Pancreas (tissue), 10 donors: Measurements from ENCODE around the gene KPNA6. TPM values are rescaled to one million over a fixed set of nuclear protein-coding genes. Genes with fewer than 3 reads are reported as not detected.

Experiments used
- ATAC-seq, 4 donors: fragments of 200-7000 bp; cut with Tn5 transposase; one replicate each; pipeline versions ENCODE4 v1.8.0 to v1.9.1; 2020; ENCODE audit warnings: mild to moderate bottlenecking in 4 of 4, moderate library complexity in 4 of 4
- DNase-seq, 6 donors: peaks; one replicate each; pipeline ENCODE4 v3.0.0-alpha.2; 2020
- FAIRE-seq: peaks from 2 replicates; lab custom pipeline; 2012; peaks lifted over from hg19 to GRCh38; lab: Jason Lieb, UNC
- H3K27ac ChIP-seq, 4 donors: fragments of 200-600 bp; sonication (generic); 1 replicate in 3 of 4; 2 replicates in 1 of 4; pipeline versions ENCODE4 v1.5.0 to v1.8.0; 2020
- H3K27me3 ChIP-seq, 4 donors: fragments of 200-600 bp; one replicate each; pipeline ENCODE4 v1.8.0; 2021
- H3K36me3 ChIP-seq, 3 donors: fragments of 200-600 bp; sonication (generic) in 1 of 3; one replicate each; pipeline versions ENCODE4 v1.5.0 to v1.8.0; 2020 to 2021
- H3K4me1 ChIP-seq, 3 donors: fragments of 200-600 bp; one replicate each; pipeline ENCODE4 v1.8.0; 2021
- H3K4me3 ChIP-seq, 4 donors: fragments of 200-600 bp; sonication (generic) in 2 of 4; one replicate each; pipeline versions ENCODE4 v1.5.0 to v1.8.0; 2020 to 2021
- H3K9me3 ChIP-seq, 4 donors: fragments of 200-600 bp; one replicate each; pipeline ENCODE4 v1.8.0; 2021
- WGBS, 2 donors: extraction: QIAGEN DNeasy Blood & Tissue Kit; methylation state at CpG; one replicate each; pipeline ENCODE4 v1.1.7; 2013; 5-methylcytosine and 5-hydroxymethylcytosine counted together
- intact Hi-C, 3 donors: fragments of 100-400 bp; cut with DNase I; formaldehyde crosslinking; loops; one replicate each; pipeline versions ENCODE4 v1.11.1 to v1.14.2; 2022
- polyA plus RNA-seq, 2 donors: library from polyadenylated mRNA; stranded (reverse); fragments of 200-250 nt; gene quantifications; one replicate each; pipeline ENCODE4 v1.2.3, GENCODE V29; 2013
- total RNA-seq, 6 donors: library from RNA; stranded (reverse); fragmentation: NEBNext Ultra II Directional in 4 of 6; extraction: Animal tissue kit (Norgen Biotek cat#: 25700) in 4 of 6; gene quantifications; one replicate each; pipeline versions ENCODE4 v1.2.1 to v1.2.4, GENCODE V29; 2021 to 2023
- TF ChIP-seq, protein P1 (sequence below), 4 donors: fragments of 200-600 bp; sonication (generic) in 3 of 4; IDR thresholded peaks; one replicate each; pipeline versions ENCODE4 v1.5.0 to v1.8.0; 2021; ENCODE audit warnings: antibody characterized with exemption in 4 of 4
- donor health status: healthy with polysubstance abuse.
- donor health status: DM: no; HTN: no; CAD: no; lungs with moderate emphysema.
- donor health status: DM: no; HTN: no; CAD: no.
- donor health status: control.
- donor health status: control.
- donor health status: Bipolar disorder and iron deficiency.
- donor health status: DM: yes; HTN: yes; CAD: no.
- donor health status: DM: no; HTN: no; CAD: no.
- donor health status: DM: no; HTN: no; CAD: no.
- donor health status: DM: yes; HTN: yes; CAD: no.

The KPNA6 gene
- total and polyA plus RNA-seq, 8 donors = 4.9 to 36.2 (median 24.0) TPM

DNA sequence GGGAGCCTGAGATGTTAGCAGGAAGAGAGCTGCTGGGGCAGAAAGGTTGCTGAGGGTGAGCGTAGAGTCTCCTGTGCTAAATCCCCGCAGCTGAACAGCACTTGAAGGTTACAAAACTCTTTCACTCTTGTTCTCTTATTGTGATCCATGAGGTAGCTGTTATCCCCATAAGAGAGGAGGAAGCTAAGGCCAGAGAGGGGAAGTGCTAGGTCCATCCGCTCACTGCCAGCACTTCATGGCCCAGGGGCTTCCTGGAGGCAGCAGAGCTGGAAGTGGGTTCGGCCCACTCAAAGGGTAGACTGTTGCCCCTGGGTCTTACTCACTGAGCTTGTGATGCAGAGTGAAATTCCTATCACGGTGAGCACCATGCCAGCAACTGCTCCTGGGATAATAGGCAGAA, 108.7 kb downstream of the KPNA6 start:
- H3K9me3 ChIP-seq = no peaks in the 10 kb centered on the region
- ATAC-seq (no peak), DNase-seq (no peak), FAIRE-seq (no peak)
- H3K27ac ChIP-seq = no peak overlapping the region
- peaks cover 7 to 9% (median 8%) of the 10 kb centered on the region in 3 donors for H3K4me1 ChIP-seq
- TF ChIP-seq, protein P1, sequence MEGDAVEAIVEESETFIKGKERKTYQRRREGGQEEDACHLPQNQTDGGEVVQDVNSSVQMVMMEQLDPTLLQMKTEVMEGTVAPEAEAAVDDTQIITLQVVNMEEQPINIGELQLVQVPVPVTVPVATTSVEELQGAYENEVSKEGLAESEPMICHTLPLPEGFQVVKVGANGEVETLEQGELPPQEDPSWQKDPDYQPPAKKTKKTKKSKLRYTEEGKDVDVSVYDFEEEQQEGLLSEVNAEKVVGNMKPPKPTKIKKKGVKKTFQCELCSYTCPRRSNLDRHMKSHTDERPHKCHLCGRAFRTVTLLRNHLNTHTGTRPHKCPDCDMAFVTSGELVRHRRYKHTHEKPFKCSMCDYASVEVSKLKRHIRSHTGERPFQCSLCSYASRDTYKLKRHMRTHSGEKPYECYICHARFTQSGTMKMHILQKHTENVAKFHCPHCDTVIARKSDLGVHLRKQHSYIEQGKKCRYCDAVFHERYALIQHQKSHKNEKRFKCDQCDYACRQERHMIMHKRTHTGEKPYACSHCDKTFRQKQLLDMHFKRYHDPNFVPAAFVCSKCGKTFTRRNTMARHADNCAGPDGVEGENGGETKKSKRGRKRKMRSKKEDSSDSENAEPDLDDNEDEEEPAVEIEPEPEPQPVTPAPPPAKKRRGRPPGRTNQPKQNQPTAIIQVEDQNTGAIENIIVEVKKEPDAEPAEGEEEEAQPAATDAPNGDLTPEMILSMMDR (IDR thresholded peaks at IDR 0.05) = no peak
- intact Hi-C loops = no loop called here
- peaks cover 0 to 10% (median 0%) of the 10 kb centered on the region in 3 donors for H3K36me3 ChIP-seq
- H3K27me3 ChIP-seq = no peaks in the 10 kb centered on the region
- WGBS, 2 donors = 86 to 89% methylated on average over 5 of the region's 5 CpGs
- no peak overlapping the region for H3K4me3 ChIP-seq

DNA sequence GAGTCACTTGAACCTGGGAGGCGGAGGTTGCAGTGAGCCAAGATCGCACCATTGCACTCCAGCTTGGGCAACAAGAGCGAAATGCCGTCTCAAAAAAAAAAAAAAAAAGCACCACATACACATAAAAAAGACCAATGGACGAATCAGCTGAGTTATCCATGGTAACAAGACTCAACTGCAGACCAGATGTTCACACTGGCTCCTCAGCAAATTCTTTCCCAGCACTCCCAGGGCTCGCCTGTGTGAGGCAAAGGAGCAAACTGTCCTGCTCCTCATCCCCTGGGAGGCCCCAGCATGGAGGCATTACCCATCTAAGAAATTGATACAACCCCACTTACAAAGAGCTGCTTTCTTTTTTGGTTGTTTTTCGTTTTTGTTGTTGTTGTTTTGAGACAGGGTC, 111.2 kb downstream of the KPNA6 start:
- FAIRE-seq = no peak

DNA sequence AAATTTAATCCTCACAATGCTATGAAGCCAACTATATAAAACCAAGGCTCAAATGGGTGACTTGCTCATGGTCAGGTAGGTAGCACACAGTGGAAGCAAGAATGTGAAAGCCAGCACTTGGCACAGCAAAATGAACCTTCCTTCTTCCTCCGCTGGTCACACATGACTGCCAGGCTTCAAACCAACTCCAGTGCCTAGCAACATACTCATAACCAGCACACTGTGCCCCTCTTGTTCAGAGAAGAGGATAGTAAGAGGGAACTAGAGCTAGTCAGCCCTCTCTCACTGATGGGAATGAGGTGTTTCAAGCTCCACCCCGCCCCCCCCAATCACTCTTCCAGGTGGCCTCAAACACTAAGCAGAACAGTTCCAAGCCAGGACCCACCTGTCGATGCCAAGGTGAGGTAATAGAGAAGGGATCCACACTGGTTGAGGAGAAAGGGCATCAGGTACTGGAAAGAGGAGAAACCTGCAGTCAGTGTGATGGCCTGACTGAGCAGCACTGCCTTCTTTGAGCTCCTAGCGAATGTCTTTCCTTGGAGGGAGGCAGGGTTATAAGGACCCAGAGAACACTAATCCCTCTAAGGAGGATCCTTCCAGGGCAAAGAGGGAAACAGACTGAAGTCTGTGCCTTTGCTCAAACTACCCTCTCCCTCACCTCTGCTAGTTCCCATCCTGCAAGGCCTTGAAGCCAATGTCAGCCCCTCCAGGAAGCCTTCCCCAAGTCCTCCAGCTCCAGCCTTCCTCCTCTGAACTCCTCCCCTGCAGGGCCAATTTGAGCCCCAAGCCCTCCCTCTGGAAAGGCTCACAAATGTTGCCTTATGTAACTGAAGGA, 113.1 kb downstream of the KPNA6 start:
- H3K27me3 ChIP-seq = no peaks in the 10 kb centered on the region

More for the DNA sequence above, 111.2 kb downstream of the KPNA6 start:
- Histone ChIP-seq H3K4me3 (no peak overlapping the region), H3K4me1 (peaks cover 7 to 20% (median 15%) of the 10 kb centered on the region in 3 donors), H3K9me3 (no peaks in the 10 kb centered on the region), H3K27ac (no peak overlapping the region), H3K27me3 (no peaks in the 10 kb centered on the region), H3K36me3 (peaks cover 0 to 10% (median 0%) of the 10 kb centered on the region in 3 donors)
- intact Hi-C loops = no loop called here
- ATAC-seq (no peak), DNase-seq (no peak)
- WGBS, 2 donors = 78 to 81% methylated on average over 6 to 7 of the region's 7 CpGs
- TF ChIP-seq, protein P1 (IDR thresholded peaks at IDR 0.05) = no peak

DNA sequence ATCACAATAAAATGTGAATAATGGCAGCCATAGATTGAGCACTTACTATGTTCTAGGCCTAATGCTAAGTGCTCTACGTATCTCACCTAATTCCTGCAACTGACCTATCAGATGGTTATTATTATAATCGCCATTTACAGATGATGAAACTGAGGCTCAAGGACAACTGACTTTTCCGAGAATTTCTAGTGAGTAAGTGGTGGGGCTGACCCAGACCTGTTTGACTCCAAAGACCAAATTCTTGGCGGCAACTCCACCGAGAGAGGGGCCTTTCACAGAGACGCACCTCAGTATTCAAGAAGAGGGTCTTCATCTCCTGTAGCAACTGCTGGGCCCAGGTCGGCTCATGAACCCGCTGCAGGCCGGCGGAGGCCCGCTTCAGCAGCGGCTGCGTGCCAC, 113.7 kb downstream of the KPNA6 start:
- Histone ChIP-seq H3K4me3 (peak overlapping the region; percentile 49 to 88 (median 79)), H3K36me3 (peaks cover 0 to 15% (median 4%) of the 10 kb centered on the region in 3 donors), H3K4me1 (peaks cover 7 to 20% (median 15%) of the 10 kb centered on the region in 3 donors), H3K9me3 (no peaks in the 10 kb centered on the region), H3K27me3 (no peaks in the 10 kb centered on the region), H3K27ac (peak overlapping the region; percentile 57 to 83 (median 74))
- no peak for FAIRE-seq
- TF ChIP-seq, protein P1 (IDR thresholded peaks at IDR 0.05) = no peak
- no peak for ATAC-seq
- no peak for DNase-seq
- intact Hi-C loops = no loop called here
- 2 to 3% methylated on average over 13 of the region's 13 CpGs for WGBS, 2 donors

More for the DNA sequence above, 113.1 kb downstream of the KPNA6 start:
- H3K4me1 ChIP-seq = peaks cover 7 to 20% (median 15%) of the 10 kb centered on the region in 3 donors
- intact Hi-C loops = no loop called here
- peak overlapping the region; percentile 49 to 88 (median 79) for H3K4me3 ChIP-seq
- no peaks in the 10 kb centered on the region for H3K9me3 ChIP-seq
- H3K36me3 ChIP-seq = peaks cover 0 to 14% (median 0%) of the 10 kb centered on the region in 3 donors
- ATAC-seq (no peak), DNase-seq (no peak), FAIRE-seq (no peak)
- WGBS, 2 donors = 87 to 88% methylated on average over 4 of the region's 4 CpGs
- no peak overlapping the region for H3K27ac ChIP-seq
- TF ChIP-seq, protein P1 (IDR thresholded peaks at IDR 0.05) = no peak
